RWPE2 (cell line): ENCODE measurements around the gene CA10.

Source experiments
- ATAC-seq: fragments of 200-7000 bp; cut with Tn5 transposase; 3 replicates; pipeline ENCODE4 v1.9.1; 2021; ENCODE audit warnings: low read depth
- DNase-seq: peaks from one replicate; pipeline ENCODE4 v3.0.0-alpha.2; 2020; ENCODE audit warnings: low spot score
- H3K27ac ChIP-seq: fragments of 450-650 bp; 2 replicates; pipeline ENCODE4 v1.5.1; 2017; ENCODE audit warnings: mild to moderate bottlenecking; ENCODE audit not compliant: poor library complexity, severe bottlenecking
- H3K27me3 ChIP-seq: fragments of 250-450 bp; sonication (Bioruptor Pico); 2 replicates; pipeline ENCODE4 v1.5.1; 2021; ENCODE audit warnings: mild to moderate bottlenecking, moderate library complexity; ENCODE audit not compliant: insufficient read depth, poor library complexity, severe bottlenecking
- H3K36me3 ChIP-seq: fragments of 250-450 bp; sonication (Bioruptor Pico); 2 replicates; pipeline ENCODE4 v1.5.1; 2020; ENCODE audit warnings: low read depth, mild to moderate bottlenecking, moderate library complexity
- H3K4me1 ChIP-seq: fragments of 250-450 bp; sonication (Bioruptor Pico); 2 replicates; pipeline ENCODE4 v1.5.1; 2021; ENCODE audit warnings: mild to moderate bottlenecking, moderate library complexity; ENCODE audit not compliant: insufficient read depth, poor library complexity, severe bottlenecking
- H3K4me3 ChIP-seq: fragments of 250-450 bp; sonication (Bioruptor Pico); 2 replicates; pipeline ENCODE4 v1.5.1; 2021; ENCODE audit warnings: mild to moderate bottlenecking, moderate library complexity; ENCODE audit not compliant: severe bottlenecking
- H3K9me3 ChIP-seq: fragments of 250-450 bp; sonication (Bioruptor Pico); 2 replicates; pipeline ENCODE4 v1.5.1; 2021; ENCODE audit warnings: mild to moderate bottlenecking, moderate library complexity; ENCODE audit not compliant: severe bottlenecking
- CTCF ChIP-seq: fragments of 450-650 bp; IDR thresholded peaks from one replicate; pipeline ENCODE4 v1.5.1; 2017; ENCODE audit warnings: mild to moderate bottlenecking, moderate library complexity; ENCODE audit not compliant: poor library complexity, severe bottlenecking

Gene CA10

GRCh38 chr17:51992864-51993416, 165.6 kb downstream of the CA10 start:
- DNase-seq: no peak
- Histone ChIP-seq H3K4me3 (no peak overlapping the region), H3K4me1 (no peaks in the 10 kb centered on the region), H3K9me3 (no peaks in the 10 kb centered on the region), H3K27ac (no peak overlapping the region), H3K36me3 (no peaks in the 10 kb centered on the region), H3K27me3 (no peaks in the 10 kb centered on the region)
- no peak for ATAC-seq
- no peak for TF ChIP-seq CTCF

GRCh38 chr17:51971121-51971520, 187.4 kb downstream of the CA10 start:
- DNase-seq (no peak), ATAC-seq (no peak)
- H3K36me3 ChIP-seq: no peaks in the 10 kb centered on the region
- H3K27ac ChIP-seq: no peak overlapping the region
- no peak overlapping the region for H3K4me3 ChIP-seq
- H3K9me3 ChIP-seq: no peaks in the 10 kb centered on the region
- peaks cover 34% of the 10 kb centered on the region for H3K27me3 ChIP-seq
- H3K4me1 ChIP-seq: no peaks in the 10 kb centered on the region
- TF ChIP-seq CTCF: no peak

GRCh38 chr17:51961689-51962088, 196.8 kb downstream of the CA10 start:
- no peak for TF ChIP-seq CTCF
- Histone ChIP-seq H3K4me3 (no peak overlapping the region), H3K27ac (no peak overlapping the region)

GRCh38 chr17:51957786-51958185, 200.7 kb downstream of the CA10 start:
- ATAC-seq: no peak
- H3K4me1 ChIP-seq: no peaks in the 10 kb centered on the region
- H3K9me3 ChIP-seq: no peaks in the 10 kb centered on the region
- no peaks in the 10 kb centered on the region for H3K36me3 ChIP-seq
- no peaks in the 10 kb centered on the region for H3K27me3 ChIP-seq
- no peak overlapping the region for H3K27ac ChIP-seq
- no peak for TF ChIP-seq CTCF
- no peak for DNase-seq
- H3K4me3 ChIP-seq: no peak overlapping the region

More at GRCh38 chr17:51961689-51962088, 196.8 kb downstream of the CA10 start:
- DNase-seq: no peak
- H3K36me3 ChIP-seq: no peaks in the 10 kb centered on the region
- no peak for ATAC-seq
- peaks cover 5% of the 10 kb centered on the region for H3K27me3 ChIP-seq
- H3K4me1 ChIP-seq: no peaks in the 10 kb centered on the region
- H3K9me3 ChIP-seq: no peaks in the 10 kb centered on the region

- H3K9me3 ChIP-seq: no peaks in the 10 kb centered on the region
- no peak overlapping the region for H3K4me3 ChIP-seq
- no peak overlapping the region for H3K27ac ChIP-seq
- H3K4me1 ChIP-seq: no peaks in the 10 kb centered on the region
- DNase-seq (no peak), ATAC-seq (no peak)
- H3K27me3 ChIP-seq: no peaks in the 10 kb centered on the region
- H3K36me3 ChIP-seq: no peaks in the 10 kb centered on the region
- TF ChIP-seq CTCF: no peak
These were observed 203.3 kb downstream of the CA10 start for GRCh38 chr17:51955245-51955644.
